Measurements from ENCODE around the gene CELF1. TPM values are rescaled to one million over a fixed set of nuclear protein-coding genes. Genes with fewer than 3 reads are reported as not detected.

The CELF1 gene
- total and polyA plus RNA-seq, 9 of the 15 experiments (the other 6 are each of a cell fraction or from before 2014, with no cell fraction given) = 11.3 to 142 (median 77.4) TPM

DNA sequence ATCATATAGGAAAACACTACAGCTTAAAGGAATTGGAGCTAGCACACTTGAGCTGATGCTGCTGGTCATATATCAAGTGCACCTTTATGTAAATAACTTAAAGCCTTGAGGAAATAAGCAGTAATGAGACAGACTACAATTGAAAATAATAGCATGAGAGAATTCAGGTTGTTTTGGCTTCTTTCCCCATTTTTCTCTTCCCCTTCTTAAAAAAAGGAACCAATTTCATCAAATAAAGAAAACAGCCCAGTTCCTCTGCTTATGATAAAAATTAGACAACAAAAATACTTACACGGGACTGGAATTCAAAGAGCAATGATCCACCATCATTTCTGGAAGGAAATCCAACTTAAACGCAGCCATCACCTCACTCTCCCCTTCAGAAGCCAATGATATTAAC is 53.8 kb downstream of the CELF1 start:
- DNase-seq (ENCODE audit: extremely low read depth in 1 of 4, low spot score in 3 of 4) = no peak
- Histone ChIP-seq H3K4me2 (ENCODE audit: insufficient read depth, low read length) (no peak overlapping the region), H3K36me3 (ENCODE audit: control insufficient read depth, insufficient read depth, low read length) (peaks cover 71% of the 10 kb centered on the region), H3K9me3 (replicated peaks; ENCODE audit: control insufficient read depth, insufficient read depth, low read depth, low read length) (no peaks in the 10 kb centered on the region), H3K4me1 (replicated peaks in 1 of 2; ENCODE audit: control insufficient read depth in 2 of 2, insufficient read depth in 2 of 2, low read length in 2 of 2) (peaks cover 4 to 10% of the 10 kb centered on the region in 2 experiments; a peak in 3 of 5 replicates), H4K20me1 (replicated peaks; ENCODE audit: control insufficient read depth, insufficient read depth, low read length) (peaks cover 16% of the 10 kb centered on the region), H2AFZ (ENCODE audit: low read depth, low read length) (no peak overlapping the region), H3K79me2 (ENCODE audit: control insufficient read depth, insufficient read depth, low read length) (peaks cover 99% of the 10 kb centered on the region), H3K9me1 (ENCODE audit: control insufficient read depth, insufficient read depth, low read length) (peaks cover 4% of the 10 kb centered on the region), H3K27me3 (ENCODE audit: control insufficient read depth in 2 of 2, insufficient read depth in 2 of 2, low read length in 2 of 2) (no peaks in the 10 kb centered on the region), H3K27ac (ENCODE audit: extremely low read depth, low read depth, low read length) (no peak overlapping the region), H3K4me3 (no peak overlapping the region), H3K9ac (ENCODE audit: insufficient read depth in 1 of 2, low read depth in 2 of 2, low read length in 2 of 2) (no peak overlapping the region)
- no peak for ATAC-seq
- TF ChIP-seq ETS2 (tag; IDR thresholded peaks at IDR 0.05; ENCODE audit: borderline replicate concordance, poor library complexity, severe bottlenecking) (no peak), ELF2 (CRISPR knock-in tag; IDR thresholded peaks at IDR 0.05) (no peak), NR2C2 (CRISPR knock-in tag; IDR thresholded peaks at IDR 0.05) (no peak), NR2C2 (tag; IDR thresholded peaks at IDR 0.05) (no peak), ZNF24 (IDR thresholded peaks at IDR 0.05) (no peak), CREM (IDR thresholded peaks at IDR 0.05; ENCODE audit: low read depth) (no peak), XRCC4 (IDR thresholded peaks at IDR 0.05; ENCODE audit: extremely low read depth, insufficient read depth, insufficient read length) (no peak), ZNF551 (CRISPR knock-in tag; IDR thresholded peaks at IDR 0.05) (no peak), TCFL5 (CRISPR knock-in tag; conservative IDR thresholded peaks at IDR 0.05) (no peak), HMG20B (CRISPR knock-in tag; IDR thresholded peaks at IDR 0.05) (no peak), ZNF445 (CRISPR knock-in tag; IDR thresholded peaks at IDR 0.05; ENCODE audit: low read depth) (no peak), NR3C1 (CRISPR knock-in tag; IDR thresholded peaks at IDR 0.05) (no peak)
- TF ChIP-seq, protein P1, sequence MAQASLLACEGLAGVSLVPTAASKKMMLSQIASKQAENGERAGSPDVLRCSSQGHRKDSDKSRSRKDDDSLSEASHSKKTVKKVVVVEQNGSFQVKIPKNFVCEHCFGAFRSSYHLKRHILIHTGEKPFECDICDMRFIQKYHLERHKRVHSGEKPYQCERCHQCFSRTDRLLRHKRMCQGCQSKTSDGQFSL (CRISPR knock-in tag; IDR thresholded peaks at IDR 0.05) = no peak
- TF ChIP-seq, protein P1 (tag; IDR thresholded peaks at IDR 0.05) = no peak
- TF ChIP-seq, protein P2, sequence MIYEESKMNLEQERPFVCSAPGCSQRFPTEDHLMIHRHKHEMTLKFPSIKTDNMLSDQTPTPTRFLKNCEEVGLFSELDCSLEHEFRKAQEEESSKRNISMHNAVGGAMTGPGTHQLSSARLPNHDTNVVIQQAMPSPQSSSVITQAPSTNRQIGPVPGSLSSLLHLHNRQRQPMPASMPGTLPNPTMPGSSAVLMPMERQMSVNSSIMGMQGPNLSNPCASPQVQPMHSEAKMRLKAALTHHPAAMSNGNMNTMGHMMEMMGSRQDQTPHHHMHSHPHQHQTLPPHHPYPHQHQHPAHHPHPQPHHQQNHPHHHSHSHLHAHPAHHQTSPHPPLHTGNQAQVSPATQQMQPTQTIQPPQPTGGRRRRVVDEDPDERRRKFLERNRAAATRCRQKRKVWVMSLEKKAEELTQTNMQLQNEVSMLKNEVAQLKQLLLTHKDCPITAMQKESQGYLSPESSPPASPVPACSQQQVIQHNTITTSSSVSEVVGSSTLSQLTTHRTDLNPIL (CRISPR knock-in tag; IDR thresholded peaks at IDR 0.05) = no peak
- intact Hi-C loops (cut with micrococcal nuclease) (no loop called here), in situ Hi-C loops (cut with MboI) (no loop called here)
- BruUV-seq (replicated peaks) = no TSS peak
- ChIA-PET CTCF (ENCODE audit: low intra/inter-chr PET ratio) (no interaction called here), POLR2A (interaction anchor here (1.3 to 4.1 kb wide), 2 partner anchors 9 to 11 kb away, joined by 8 to 14 read pairs; no protein-coding TSS in a partner anchor)
- 48% methylated on average over 2 of the region's 2 CpGs for WGBS (ENCODE audit: insufficient coverage, low coverage, missing lambda C conversion rate)
- no peak for FAIRE-seq
